HUES64 (cell line): ENCODE measurements around the gene PDZD8.

Experiments
- H3K27ac ChIP-seq: 2 replicates; pipeline ENCODE4 v1.7.0; 2013; ENCODE audit warnings: low read depth, low read length, inconsistent platforms
- H3K27me3 ChIP-seq: 2 replicates; pipeline ENCODE4 v1.6.1; 2013; ENCODE audit warnings: mild to moderate bottlenecking, low read length; ENCODE audit not compliant: insufficient read depth
- H3K36me3 ChIP-seq: 2 replicates; pipeline ENCODE4 v1.6.1; 2013; ENCODE audit warnings: mild to moderate bottlenecking, low read length; ENCODE audit not compliant: insufficient read depth
- H3K4me1 ChIP-seq: 2 replicates; pipeline ENCODE4 v1.6.1; 2013; ENCODE audit warnings: mild to moderate bottlenecking, low read length, moderate library complexity; ENCODE audit not compliant: insufficient read depth
- H3K4me3 ChIP-seq: 2 replicates; pipeline ENCODE4 v1.5.1; 2013; ENCODE audit warnings: mild to moderate bottlenecking, low read length, moderate library complexity
- H3K9ac ChIP-seq: 2 replicates; pipeline ENCODE4 v1.6.1; 2013; ENCODE audit warnings: mild to moderate bottlenecking, low read depth, low read length
- H3K9me3 ChIP-seq: 2 replicates; pipeline ENCODE4 v1.6.1; 2013; ENCODE audit warnings: low read depth, low read length; ENCODE audit not compliant: insufficient read depth
- WGBS: fragments of 150-250, 120-280 bp; methylation state at CpG from one replicate; pipeline ENCODE4 v1.1.7; 2013; ENCODE audit warnings: missing lambda C conversion rate; 5-methylcytosine and 5-hydroxymethylcytosine counted together

The PDZD8 gene

GRCh38 chr10:117342641-117343040 is 32.6 kb downstream of the PDZD8 start:
- no peak overlapping the region for H3K9ac ChIP-seq
- peaks cover 56% of the 10 kb centered on the region for H3K4me1 ChIP-seq
- H3K27me3 ChIP-seq: no peaks in the 10 kb centered on the region
- 92% methylated on average over 5 of the region's 5 CpGs for whole genome bisulfite sequencing
- H3K27ac ChIP-seq: no peak overlapping the region
- H3K9me3 ChIP-seq: no peaks in the 10 kb centered on the region
- H3K36me3 ChIP-seq: peaks cover 7% of the 10 kb centered on the region; the same call in 1 of the 2 replicates
- H3K4me3 ChIP-seq: no peak overlapping the region

GRCh38 chr10:117341061-117341460 is 34.2 kb downstream of the PDZD8 start:
- Histone ChIP-seq H3K27me3 (no peaks in the 10 kb centered on the region), H3K36me3 (peaks cover 7% of the 10 kb centered on the region; the same call in 1 of the 2 replicates), H3K9ac (no peak overlapping the region), H3K4me1 (peaks cover 43% of the 10 kb centered on the region), H3K4me3 (no peak overlapping the region), H3K9me3 (no peaks in the 10 kb centered on the region), H3K27ac (no peak overlapping the region)
- 85% methylated on average over 3 of the region's 4 CpGs for WGBS

GRCh38 chr10:117339979-117340378 is 35.3 kb downstream of the PDZD8 start:
- WGBS: 93% methylated on average over 5 of the region's 5 CpGs
- no peaks in the 10 kb centered on the region for H3K27me3 ChIP-seq
- H3K4me1 ChIP-seq: peaks cover 36% of the 10 kb centered on the region
- H3K4me3 ChIP-seq: no peak overlapping the region
- H3K9me3 ChIP-seq: no peaks in the 10 kb centered on the region
- H3K27ac ChIP-seq: no peak overlapping the region
- peaks cover 7% of the 10 kb centered on the region; the same call in 1 of the 2 replicates for H3K36me3 ChIP-seq
- no peak overlapping the region for H3K9ac ChIP-seq

GRCh38 chr10:117339578-117339977 is 35.7 kb downstream of the PDZD8 start:
- Histone ChIP-seq H3K27ac (no peak overlapping the region), H3K9me3 (no peaks in the 10 kb centered on the region), H3K27me3 (no peaks in the 10 kb centered on the region), H3K36me3 (peaks cover 7% of the 10 kb centered on the region; the same call in 1 of the 2 replicates), H3K4me3 (no peak overlapping the region), H3K4me1 (peaks cover 32% of the 10 kb centered on the region), H3K9ac (no peak overlapping the region)
- 97% methylated on average over 1 of the region's 1 CpG for WGBS

GRCh38 chr10:117334926-117335325 is 40.3 kb downstream of the PDZD8 start:
- Histone ChIP-seq H3K27me3 (no peaks in the 10 kb centered on the region), H3K36me3 (peaks cover 5% of the 10 kb centered on the region; the same call in 1 of the 2 replicates)

DNA sequence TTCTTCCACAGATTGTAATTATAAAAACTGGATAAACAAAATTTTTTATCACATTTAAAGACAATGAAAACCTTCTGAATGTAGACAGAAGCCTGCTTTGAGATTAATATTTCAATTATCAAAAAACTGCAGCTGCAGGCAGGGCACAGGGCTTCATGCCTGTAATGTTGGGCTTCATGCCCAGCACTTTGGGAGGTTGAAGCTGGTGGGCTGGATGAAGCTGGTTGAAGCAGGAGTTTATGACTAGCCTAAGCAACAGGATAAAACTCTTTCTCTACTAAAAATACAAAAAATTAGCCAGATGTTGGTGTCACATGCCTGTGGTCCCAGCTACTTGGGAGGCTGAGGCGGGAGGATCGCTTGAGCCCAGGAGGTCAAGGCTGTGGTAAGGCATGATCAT is 41.2 kb downstream of the PDZD8 start:
- Histone ChIP-seq H3K36me3 (no peaks in the 10 kb centered on the region), H3K27ac (no peak overlapping the region)

More at GRCh38 chr10:117334926-117335325, 40.3 kb downstream of the PDZD8 start:
- Histone ChIP-seq H3K9me3 (no peaks in the 10 kb centered on the region), H3K27ac (no peak overlapping the region), H3K9ac (no peak overlapping the region), H3K4me1 (no peaks in the 10 kb centered on the region; the same call in 1 of the 2 replicates), H3K4me3 (no peak overlapping the region)

DNA sequence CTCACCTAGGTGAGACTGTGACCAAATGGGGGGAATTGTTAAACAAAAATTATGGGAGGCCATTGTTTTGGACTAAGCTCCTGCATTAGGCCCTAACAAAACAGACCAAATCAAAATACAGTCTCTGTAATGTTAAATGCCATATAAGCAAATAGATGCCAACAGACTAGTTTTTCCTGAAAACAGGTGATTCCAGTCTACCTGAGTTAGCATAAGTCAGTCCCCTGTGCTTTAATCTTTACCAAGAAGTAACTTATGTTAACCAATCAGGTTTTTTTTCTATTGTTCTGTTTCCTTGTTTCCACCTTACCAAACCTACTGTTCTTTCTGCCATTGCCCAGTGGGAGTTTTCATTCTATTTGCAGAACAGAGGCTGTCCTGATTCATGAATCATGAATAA is 48.0 kb downstream of the PDZD8 start:
- Histone ChIP-seq H3K4me3 (no peak overlapping the region), H3K9me3 (no peaks in the 10 kb centered on the region), H3K36me3 (peaks cover 6% of the 10 kb centered on the region; the same call in 1 of the 2 replicates)

More for the DNA sequence above, 41.2 kb downstream of the PDZD8 start:
- 95% methylated on average over 2 of the region's 2 CpGs for WGBS
- H3K9ac ChIP-seq: no peak overlapping the region
- H3K4me3 ChIP-seq: no peak overlapping the region
- no peaks in the 10 kb centered on the region for H3K27me3 ChIP-seq
- H3K9me3 ChIP-seq: no peaks in the 10 kb centered on the region
- no peaks in the 10 kb centered on the region; the same call in 1 of the 2 replicates for H3K4me1 ChIP-seq

GRCh38 chr10:117324367-117324766 is 50.9 kb downstream of the PDZD8 start:
- WGBS: 97% methylated on average over 2 of the region's 2 CpGs
- Histone ChIP-seq H3K36me3 (peaks cover 6% of the 10 kb centered on the region; the same call in 1 of the 2 replicates), H3K27ac (no peak overlapping the region), H3K9ac (no peak overlapping the region), H3K27me3 (no peaks in the 10 kb centered on the region), H3K9me3 (no peaks in the 10 kb centered on the region), H3K4me1 (peaks cover 20% of the 10 kb centered on the region), H3K4me3 (no peak overlapping the region)

More for the DNA sequence above, 48.0 kb downstream of the PDZD8 start:
- no peaks in the 10 kb centered on the region for H3K27me3 ChIP-seq
- peaks cover 20% of the 10 kb centered on the region for H3K4me1 ChIP-seq
- no peak overlapping the region for H3K9ac ChIP-seq
- no peak overlapping the region for H3K27ac ChIP-seq

DNA sequence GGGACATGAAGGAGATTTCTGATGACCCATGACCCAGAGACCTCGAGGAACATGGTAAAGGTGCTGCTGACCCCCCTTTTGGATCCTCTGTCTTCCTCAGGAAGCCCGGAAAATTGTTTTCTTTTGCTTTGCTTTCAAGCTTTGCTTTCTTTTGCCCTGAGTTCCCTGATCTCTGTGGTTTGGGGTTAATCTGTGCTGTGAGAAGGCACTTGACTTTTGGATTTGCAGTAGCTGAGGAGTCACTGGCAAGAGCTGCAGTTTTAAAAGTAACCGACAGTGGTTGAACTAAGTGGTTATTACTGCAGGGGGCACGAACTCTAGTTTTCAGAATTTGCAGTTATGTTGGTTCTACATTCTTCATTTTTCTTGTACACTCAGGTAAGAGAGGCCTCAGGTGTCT is 53.0 kb downstream of the PDZD8 start:
- H3K4me3 ChIP-seq: no peak overlapping the region
- H3K36me3 ChIP-seq: peaks cover 12% of the 10 kb centered on the region
- no peak overlapping the region for H3K27ac ChIP-seq
- no peaks in the 10 kb centered on the region for H3K9me3 ChIP-seq
- WGBS: 94% methylated on average over 4 of the region's 4 CpGs
- peaks cover 12% of the 10 kb centered on the region for H3K4me1 ChIP-seq
- no peaks in the 10 kb centered on the region for H3K27me3 ChIP-seq
- H3K9ac ChIP-seq: no peak overlapping the region

GRCh38 chr10:117320050-117320665 is 55.1 kb downstream of the PDZD8 start:
- Histone ChIP-seq H3K9me3 (no peaks in the 10 kb centered on the region), H3K4me3 (no peak overlapping the region), H3K4me1 (peaks cover 4% of the 10 kb centered on the region; the same call in 1 of the 2 replicates), H3K9ac (no peak overlapping the region), H3K27me3 (no peaks in the 10 kb centered on the region), H3K36me3 (peaks cover 6% of the 10 kb centered on the region), H3K27ac (no peak overlapping the region)
- no CpG with 5 or more reads among the region's 1 CpG for WGBS

DNA sequence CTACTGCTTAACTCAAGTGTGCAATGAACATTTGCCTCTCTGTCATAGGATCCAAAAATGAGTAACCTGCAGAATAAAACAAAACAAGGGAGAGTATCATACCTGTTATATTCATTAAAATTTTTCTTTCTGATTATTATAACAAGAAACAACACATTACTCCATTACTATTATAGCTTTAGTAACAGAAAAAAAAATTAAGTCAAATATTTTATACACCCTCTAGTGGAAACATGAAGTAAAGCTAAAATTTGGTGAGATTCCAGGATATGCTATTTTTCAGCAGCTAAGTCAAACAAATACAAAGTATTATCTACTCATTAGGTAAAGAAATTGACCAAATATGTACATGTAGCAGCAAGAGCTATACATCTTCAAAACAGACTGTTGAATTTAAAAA is 56.3 kb downstream of the PDZD8 start:
- Histone ChIP-seq H3K27ac (no peak overlapping the region), H3K4me1 (peaks cover 4% of the 10 kb centered on the region; the same call in 1 of the 2 replicates), H3K36me3 (peaks cover 6% of the 10 kb centered on the region), H3K9me3 (no peaks in the 10 kb centered on the region), H3K4me3 (no peak overlapping the region), H3K9ac (no peak overlapping the region), H3K27me3 (no peaks in the 10 kb centered on the region)

- Histone ChIP-seq H3K9me3 (no peaks in the 10 kb centered on the region), H3K4me1 (no peaks in the 10 kb centered on the region), H3K27ac (no peak overlapping the region), H3K36me3 (peaks cover 6% of the 10 kb centered on the region), H3K4me3 (no peak overlapping the region), H3K9ac (no peak overlapping the region), H3K27me3 (no peaks in the 10 kb centered on the region)
- WGBS: 100% methylated on average over 1 of the region's 2 CpGs
Measured at GRCh38 chr10:117316701-117317100, 58.5 kb downstream of the PDZD8 start.
